Astrocyte (in vitro differentiated cells and primary cell): Measurements from ENCODE around the gene BMAL2. TPM values are rescaled to one million over a fixed set of nuclear protein-coding genes. Genes with fewer than 3 reads are reported as not detected.
A peak's percentile ranks its signal among the peaks of the same experiment; 100 is the strongest.

Experiments used
- DNase-seq: peaks from one replicate; pipeline ENCODE4 v3.0.0-alpha.2; 2010; ENCODE audit warnings: low read depth
- FAIRE-seq: peaks from 2 replicates; lab custom pipeline; 2011; peaks lifted over from hg19 to GRCh38; lab: Jason Lieb, UNC
- H2AFZ ChIP-seq: 2 replicates; pipeline ENCODE4 v1.6.0; 2012; ENCODE audit warnings: low read depth, low read length, inconsistent platforms
- H3K27ac ChIP-seq: 2 replicates; pipeline ENCODE4 v1.5.1; 2011; ENCODE audit warnings: low read depth, low read length, inconsistent platforms
- H3K27me3 ChIP-seq: 2 replicates; pipeline ENCODE4 v1.6.0; 2011; ENCODE audit warnings: low read length, inconsistent platforms; ENCODE audit not compliant: insufficient read depth
- H3K36me3 ChIP-seq: 2 replicates; pipeline ENCODE4 v1.5.1; 2011; ENCODE audit warnings: low read length, inconsistent platforms; ENCODE audit not compliant: insufficient read depth
- H3K4me1 ChIP-seq: 2 replicates; pipeline ENCODE4 v1.5.1; 2011; ENCODE audit warnings: low read length, inconsistent platforms; ENCODE audit not compliant: insufficient read depth
- H3K4me2 ChIP-seq: 2 replicates; pipeline ENCODE4 v1.6.0; 2012; ENCODE audit warnings: low read length, inconsistent platforms
- H3K4me3 ChIP-seq: 2 replicates; pipeline ENCODE4 v1.5.1; 2011; ENCODE audit warnings: low read depth, mild to moderate bottlenecking, low read length, inconsistent platforms; ENCODE audit not compliant: insufficient read depth
- H3K79me2 ChIP-seq: 2 replicates; pipeline ENCODE4 v1.6.0; 2012; ENCODE audit warnings: mild to moderate bottlenecking, low read length, inconsistent platforms; ENCODE audit not compliant: insufficient read depth
- H3K9ac ChIP-seq: 2 replicates; pipeline ENCODE4 v1.6.0; 2012; ENCODE audit warnings: mild to moderate bottlenecking, low read length, inconsistent platforms
- H3K9me3 ChIP-seq: 2 replicates; pipeline ENCODE4 v1.5.1; 2012; ENCODE audit warnings: low read depth, mild to moderate bottlenecking, low read length, inconsistent platforms; ENCODE audit not compliant: insufficient read depth
- H4K20me1 ChIP-seq: 2 replicates; pipeline ENCODE4 v1.6.0; 2012; ENCODE audit warnings: low read length, inconsistent platforms; ENCODE audit not compliant: insufficient read depth
- H3K27ac Mint-ChIP-seq: one replicate; pipeline ENCODE4 v1.8.0; 2021; ENCODE audit warnings: mild to moderate bottlenecking, mixed read lengths; ENCODE audit not compliant: unreplicated experiment
- H3K27me3 Mint-ChIP-seq: one replicate; pipeline ENCODE4 v1.8.0; 2021; ENCODE audit warnings: low read depth, mixed read lengths; ENCODE audit not compliant: unreplicated experiment
- H3K36me3 Mint-ChIP-seq: one replicate; pipeline ENCODE4 v1.8.0; 2021; ENCODE audit warnings: low read depth, mixed read lengths; ENCODE audit not compliant: unreplicated experiment
- H3K4me1 Mint-ChIP-seq: one replicate; pipeline ENCODE4 v1.8.0; 2021; ENCODE audit warnings: low read depth, mixed read lengths; ENCODE audit not compliant: unreplicated experiment
- H3K4me3 Mint-ChIP-seq: one replicate; pipeline ENCODE4 v1.8.0; 2021; ENCODE audit warnings: mild to moderate bottlenecking, moderate library complexity, mixed read lengths; ENCODE audit not compliant: unreplicated experiment
- H3K9me3 Mint-ChIP-seq: one replicate; pipeline ENCODE4 v1.8.0; 2021; ENCODE audit warnings: mild to moderate bottlenecking, mixed read lengths; ENCODE audit not compliant: unreplicated experiment
- EZH2 ChIP-seq: IDR thresholded peaks from 2 replicates; pipeline ENCODE4 v1.6.1; 2012; ENCODE audit warnings: mild to moderate bottlenecking, low read length, inconsistent platforms; ENCODE audit not compliant: insufficient read depth
- total RNA-seq: library from RNA; stranded (reverse); gene quantifications from 2 replicates; pipeline ENCODE4 v1.2.1, GENCODE V29; 2021
- TF ChIP-seq, protein P1 (sequence below): IDR thresholded peaks from 2 replicates; pipeline ENCODE4 v1.5.1; 2011; ENCODE audit warnings: low read depth, mild to moderate bottlenecking, inconsistent platforms, low read length, moderate library complexity; ENCODE audit not compliant: insufficient read depth

The BMAL2 gene
- total RNA-seq, 1 donor from 2014 or later, result 13.6 TPM

DNA sequence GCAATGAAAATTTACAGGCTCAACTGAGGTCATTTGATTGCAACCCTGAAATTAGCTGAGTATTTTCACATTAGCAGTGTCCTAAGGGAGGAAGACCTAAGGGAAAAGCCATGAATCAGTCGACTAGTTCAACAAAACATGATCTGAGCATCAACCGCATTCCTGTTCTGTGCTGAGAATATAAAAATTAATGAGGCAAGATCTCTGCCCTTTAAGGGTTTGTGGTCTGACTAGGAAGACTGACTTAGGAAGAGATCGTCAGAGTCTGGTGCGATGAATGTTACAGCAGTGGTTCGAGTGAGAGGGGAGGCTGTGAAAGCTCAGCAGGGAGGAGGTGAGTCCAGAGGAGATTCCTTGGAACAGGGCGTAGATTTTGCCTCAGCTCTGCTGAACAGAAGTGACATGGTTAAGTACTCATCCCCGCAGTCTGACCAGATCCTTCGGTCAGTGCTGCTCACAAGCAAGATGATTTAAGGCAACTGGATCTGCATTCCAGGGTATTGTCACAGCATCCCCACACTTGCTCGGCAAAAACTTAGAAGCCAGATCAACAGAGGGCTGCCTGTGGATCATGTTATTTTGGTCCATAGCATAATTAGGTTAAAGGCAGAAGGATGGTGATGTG, 49.6 kb downstream of the BMAL2 start:
- Histone ChIP-seq H3K9ac (no peak overlapping the region), H2AFZ (no peak overlapping the region), H3K4me2 (no peak overlapping the region), H3K27ac (no peak overlapping the region), H3K9me3 (no peaks in the 10 kb centered on the region), H3K4me3 (no peak overlapping the region), H3K27me3 (no peaks in the 10 kb centered on the region), H3K4me1 (peaks cover 4% of the 10 kb centered on the region), H4K20me1 (no peaks in the 10 kb centered on the region), H3K79me2 (no peaks in the 10 kb centered on the region), H3K36me3 (no peaks in the 10 kb centered on the region)
- H3K4me1 Mint-ChIP-seq, result peaks cover 5% of the 10 kb centered on the region
- no peaks in the 10 kb centered on the region for H3K27me3 Mint-ChIP-seq
- peaks cover 3% of the 10 kb centered on the region for H3K36me3 Mint-ChIP-seq
- H3K4me3 Mint-ChIP-seq, result no peak overlapping the region
- DNase-seq, result no peak
- TF ChIP-seq, protein P1, sequence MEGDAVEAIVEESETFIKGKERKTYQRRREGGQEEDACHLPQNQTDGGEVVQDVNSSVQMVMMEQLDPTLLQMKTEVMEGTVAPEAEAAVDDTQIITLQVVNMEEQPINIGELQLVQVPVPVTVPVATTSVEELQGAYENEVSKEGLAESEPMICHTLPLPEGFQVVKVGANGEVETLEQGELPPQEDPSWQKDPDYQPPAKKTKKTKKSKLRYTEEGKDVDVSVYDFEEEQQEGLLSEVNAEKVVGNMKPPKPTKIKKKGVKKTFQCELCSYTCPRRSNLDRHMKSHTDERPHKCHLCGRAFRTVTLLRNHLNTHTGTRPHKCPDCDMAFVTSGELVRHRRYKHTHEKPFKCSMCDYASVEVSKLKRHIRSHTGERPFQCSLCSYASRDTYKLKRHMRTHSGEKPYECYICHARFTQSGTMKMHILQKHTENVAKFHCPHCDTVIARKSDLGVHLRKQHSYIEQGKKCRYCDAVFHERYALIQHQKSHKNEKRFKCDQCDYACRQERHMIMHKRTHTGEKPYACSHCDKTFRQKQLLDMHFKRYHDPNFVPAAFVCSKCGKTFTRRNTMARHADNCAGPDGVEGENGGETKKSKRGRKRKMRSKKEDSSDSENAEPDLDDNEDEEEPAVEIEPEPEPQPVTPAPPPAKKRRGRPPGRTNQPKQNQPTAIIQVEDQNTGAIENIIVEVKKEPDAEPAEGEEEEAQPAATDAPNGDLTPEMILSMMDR, result no peak
- no peak for TF ChIP-seq EZH2
- H3K9me3 Mint-ChIP-seq, result no peaks in the 10 kb centered on the region
- peak; percentile 17 for FAIRE-seq
- no peak overlapping the region for H3K27ac Mint-ChIP-seq

Other genes starting within 250 kb of the BMAL2 start
- gene STK38L, start 88.5 kb upstream of the BMAL2 start, total RNA-seq, result 114 and 115 TPM in 2 replicates
- 0.32 and 0.46 TPM in 2 replicates for gene SMCO2, start 113.9 kb downstream of the BMAL2 start, total RNA-seq
- gene PPFIBP1, start 191.4 kb downstream of the BMAL2 start, total RNA-seq, result 140 and 147 TPM in 2 replicates